ENCODE measurements around the gene ACO1.

Gene ACO1

GRCh38 chr9:32385152-32385884 lies 875 bp downstream of the ACO1 start:
- Histone ChIP-seq H3K36me3 (ENCODE audit: control insufficient read depth, low read depth, low read length) (no peaks in the 10 kb centered on the region), H3K4me1 (ENCODE audit: control insufficient read depth, low read depth, low read length) (peaks cover 3% of the 10 kb centered on the region), H3K9ac (ENCODE audit: low read length) (peak overlapping the region; percentile 43), H3K9me3 (ENCODE audit: control insufficient read depth, low read depth, low read length) (no peaks in the 10 kb centered on the region), H3K27ac (ENCODE audit: low read length) (no peak overlapping the region), H3K27me3 (ENCODE audit: control insufficient read depth, insufficient read depth, low read length) (peaks cover 22% of the 10 kb centered on the region), H3K4me3 (ENCODE audit: low read length) (peak overlapping the region; percentile 84)

- no peaks in the 10 kb centered on the region for H3K9me3 ChIP-seq (ENCODE audit: control insufficient read depth, low read depth, low read length)
- H3K27ac ChIP-seq (ENCODE audit: low read length), result no peak overlapping the region
- H3K36me3 ChIP-seq (ENCODE audit: control insufficient read depth, low read depth, low read length), result no peaks in the 10 kb centered on the region
- no peak overlapping the region for H3K4me3 ChIP-seq (ENCODE audit: low read length)
- no peak overlapping the region for H3K9ac ChIP-seq (ENCODE audit: low read length)
- peaks cover 22% of the 10 kb centered on the region for H3K27me3 ChIP-seq (ENCODE audit: control insufficient read depth, insufficient read depth, low read length)
- H3K4me1 ChIP-seq (ENCODE audit: control insufficient read depth, low read depth, low read length), result peaks cover 3% of the 10 kb centered on the region
Measured at GRCh38 chr9:32385885-32386283, 1.4 kb downstream of the ACO1 start.

GRCh38 chr9:32387256-32387655 lies 2.8 kb downstream of the ACO1 start:
- no peaks in the 10 kb centered on the region for H3K36me3 ChIP-seq (ENCODE audit: control insufficient read depth, low read depth, low read length)
- peaks cover 5% of the 10 kb centered on the region for H3K4me1 ChIP-seq (ENCODE audit: control insufficient read depth, low read depth, low read length)
- H3K9me3 ChIP-seq (ENCODE audit: control insufficient read depth, low read depth, low read length), result no peaks in the 10 kb centered on the region
- no peak overlapping the region for H3K27ac ChIP-seq (ENCODE audit: low read length)
- H3K4me3 ChIP-seq (ENCODE audit: low read length), result no peak overlapping the region
- peaks cover 17% of the 10 kb centered on the region for H3K27me3 ChIP-seq (ENCODE audit: control insufficient read depth, insufficient read depth, low read length)
- no peak overlapping the region for H3K9ac ChIP-seq (ENCODE audit: low read length)

GRCh38 chr9:32389365-32389764 lies 4.9 kb downstream of the ACO1 start:
- Histone ChIP-seq H3K36me3 (ENCODE audit: control insufficient read depth, low read depth, low read length) (no peaks in the 10 kb centered on the region), H3K9me3 (ENCODE audit: control insufficient read depth, low read depth, low read length) (no peaks in the 10 kb centered on the region), H3K4me1 (ENCODE audit: control insufficient read depth, low read depth, low read length) (peaks cover 10% of the 10 kb centered on the region), H3K27ac (ENCODE audit: low read length) (no peak overlapping the region), H3K9ac (ENCODE audit: low read length) (no peak overlapping the region), H3K4me3 (ENCODE audit: low read length) (no peak overlapping the region), H3K27me3 (ENCODE audit: control insufficient read depth, insufficient read depth, low read length) (no peaks in the 10 kb centered on the region)

- H3K4me3 ChIP-seq (ENCODE audit: low read length), result no peak overlapping the region
- no peaks in the 10 kb centered on the region for H3K36me3 ChIP-seq (ENCODE audit: control insufficient read depth, low read depth, low read length)
- no peaks in the 10 kb centered on the region for H3K27me3 ChIP-seq (ENCODE audit: control insufficient read depth, insufficient read depth, low read length)
- no peaks in the 10 kb centered on the region for H3K9me3 ChIP-seq (ENCODE audit: control insufficient read depth, low read depth, low read length)
- no peak overlapping the region for H3K27ac ChIP-seq (ENCODE audit: low read length)
- H3K9ac ChIP-seq (ENCODE audit: low read length), result no peak overlapping the region
- H3K4me1 ChIP-seq (ENCODE audit: control insufficient read depth, low read depth, low read length), result peaks cover 12% of the 10 kb centered on the region
Measured at GRCh38 chr9:32393911-32394310, 9.5 kb downstream of the ACO1 start.

GRCh38 chr9:32394381-32395049 lies 10.1 kb downstream of the ACO1 start:
- Histone ChIP-seq H3K27ac (ENCODE audit: low read length) (no peak overlapping the region), H3K27me3 (ENCODE audit: control insufficient read depth, insufficient read depth, low read length) (no peaks in the 10 kb centered on the region), H3K4me3 (ENCODE audit: low read length) (no peak overlapping the region), H3K4me1 (ENCODE audit: control insufficient read depth, low read depth, low read length) (peaks cover 18% of the 10 kb centered on the region), H3K9me3 (ENCODE audit: control insufficient read depth, low read depth, low read length) (no peaks in the 10 kb centered on the region), H3K36me3 (ENCODE audit: control insufficient read depth, low read depth, low read length) (no peaks in the 10 kb centered on the region), H3K9ac (ENCODE audit: low read length) (no peak overlapping the region)

- Histone ChIP-seq H3K9ac (ENCODE audit: low read length) (no peak overlapping the region), H3K27me3 (ENCODE audit: control insufficient read depth, insufficient read depth, low read length) (no peaks in the 10 kb centered on the region), H3K4me3 (ENCODE audit: low read length) (no peak overlapping the region)
Measured at GRCh38 chr9:32395510-32396216, 11.2 kb downstream of the ACO1 start.

GRCh38 chr9:32398207-32398606 lies 13.8 kb downstream of the ACO1 start:
- H3K4me3 ChIP-seq (ENCODE audit: low read length), result no peak overlapping the region
- H3K9ac ChIP-seq (ENCODE audit: low read length), result no peak overlapping the region
- no peaks in the 10 kb centered on the region for H3K9me3 ChIP-seq (ENCODE audit: control insufficient read depth, low read depth, low read length)
- no peak overlapping the region for H3K27ac ChIP-seq (ENCODE audit: low read length)
- peaks cover 15% of the 10 kb centered on the region for H3K4me1 ChIP-seq (ENCODE audit: control insufficient read depth, low read depth, low read length)
- H3K27me3 ChIP-seq (ENCODE audit: control insufficient read depth, insufficient read depth, low read length), result no peaks in the 10 kb centered on the region
- no peaks in the 10 kb centered on the region for H3K36me3 ChIP-seq (ENCODE audit: control insufficient read depth, low read depth, low read length)

More at GRCh38 chr9:32395510-32396216, 11.2 kb downstream of the ACO1 start:
- Histone ChIP-seq H3K4me1 (ENCODE audit: control insufficient read depth, low read depth, low read length) (peaks cover 20% of the 10 kb centered on the region), H3K36me3 (ENCODE audit: control insufficient read depth, low read depth, low read length) (no peaks in the 10 kb centered on the region), H3K27ac (ENCODE audit: low read length) (no peak overlapping the region), H3K9me3 (ENCODE audit: control insufficient read depth, low read depth, low read length) (no peaks in the 10 kb centered on the region)

GRCh38 chr9:32399110-32399815 lies 14.8 kb downstream of the ACO1 start:
- Histone ChIP-seq H3K4me3 (ENCODE audit: low read length) (no peak overlapping the region), H3K9me3 (ENCODE audit: control insufficient read depth, low read depth, low read length) (no peaks in the 10 kb centered on the region), H3K36me3 (ENCODE audit: control insufficient read depth, low read depth, low read length) (no peaks in the 10 kb centered on the region), H3K9ac (ENCODE audit: low read length) (no peak overlapping the region), H3K27me3 (ENCODE audit: control insufficient read depth, insufficient read depth, low read length) (no peaks in the 10 kb centered on the region), H3K4me1 (ENCODE audit: control insufficient read depth, low read depth, low read length) (peaks cover 10% of the 10 kb centered on the region), H3K27ac (ENCODE audit: low read length) (no peak overlapping the region)

GRCh38 chr9:32401488-32401887 lies 17.0 kb downstream of the ACO1 start:
- H3K27ac ChIP-seq (ENCODE audit: low read length), result no peak overlapping the region
- peaks cover 5% of the 10 kb centered on the region for H3K36me3 ChIP-seq (ENCODE audit: control insufficient read depth, low read depth, low read length)
- H3K9ac ChIP-seq (ENCODE audit: low read length), result no peak overlapping the region

GRCh38 chr9:32403567-32404260 lies 19.3 kb downstream of the ACO1 start:
- Histone ChIP-seq H3K4me3 (ENCODE audit: low read length) (no peak overlapping the region), H3K36me3 (ENCODE audit: control insufficient read depth, low read depth, low read length) (peaks cover 20% of the 10 kb centered on the region), H3K9me3 (ENCODE audit: control insufficient read depth, low read depth, low read length) (no peaks in the 10 kb centered on the region), H3K4me1 (ENCODE audit: control insufficient read depth, low read depth, low read length) (peaks cover 9% of the 10 kb centered on the region), H3K27me3 (ENCODE audit: control insufficient read depth, insufficient read depth, low read length) (no peaks in the 10 kb centered on the region), H3K27ac (ENCODE audit: low read length) (no peak overlapping the region), H3K9ac (ENCODE audit: low read length) (no peak overlapping the region)

More at GRCh38 chr9:32401488-32401887, 17.0 kb downstream of the ACO1 start:
- Histone ChIP-seq H3K4me3 (ENCODE audit: low read length) (no peak overlapping the region), H3K4me1 (ENCODE audit: control insufficient read depth, low read depth, low read length) (peaks cover 9% of the 10 kb centered on the region), H3K9me3 (ENCODE audit: control insufficient read depth, low read depth, low read length) (no peaks in the 10 kb centered on the region), H3K27me3 (ENCODE audit: control insufficient read depth, insufficient read depth, low read length) (no peaks in the 10 kb centered on the region)

Measured in iPS-18a (cell line).